T-helper 2 cell treated with Interferon-gamma antibody and Interleukin-4, amounts not matched to agents 5 μg/mL and 100 μg/mL, for 36 hours (primary cell): ENCODE results near the gene FAM3C.
"Not testable (repeated sequence)": the region's sequence is repeated elsewhere in the genome, so short reads cannot be mapped to it uniquely, and the experiment has no call there.

Experiments
- DNase-seq: peaks from one replicate; pipeline ENCODE4 v3.0.0; 2021; ENCODE audit warnings: low spot score
- H3K27ac Mint-ChIP-seq: one replicate; pipeline ENCODE4 v1.8.0; 2021; ENCODE audit warnings: mild to moderate bottlenecking, mixed read lengths
- H3K27me3 Mint-ChIP-seq: one replicate; pipeline ENCODE4 v1.8.0; 2021; ENCODE audit warnings: low read depth, mixed read lengths
- H3K36me3 Mint-ChIP-seq: one replicate; pipeline ENCODE4 v1.8.0; 2021; ENCODE audit warnings: low read depth, mixed read lengths
- H3K4me1 Mint-ChIP-seq: one replicate; pipeline ENCODE4 v1.8.0; 2021; ENCODE audit warnings: low read depth, mixed read lengths
- H3K4me3 Mint-ChIP-seq: one replicate; pipeline ENCODE4 v1.8.0; 2022; ENCODE audit warnings: mild to moderate bottlenecking, moderate library complexity, mixed read lengths
- H3K9me3 Mint-ChIP-seq: one replicate; pipeline ENCODE4 v1.8.0; 2021; ENCODE audit warnings: mixed read lengths

Gene FAM3C

DNA sequence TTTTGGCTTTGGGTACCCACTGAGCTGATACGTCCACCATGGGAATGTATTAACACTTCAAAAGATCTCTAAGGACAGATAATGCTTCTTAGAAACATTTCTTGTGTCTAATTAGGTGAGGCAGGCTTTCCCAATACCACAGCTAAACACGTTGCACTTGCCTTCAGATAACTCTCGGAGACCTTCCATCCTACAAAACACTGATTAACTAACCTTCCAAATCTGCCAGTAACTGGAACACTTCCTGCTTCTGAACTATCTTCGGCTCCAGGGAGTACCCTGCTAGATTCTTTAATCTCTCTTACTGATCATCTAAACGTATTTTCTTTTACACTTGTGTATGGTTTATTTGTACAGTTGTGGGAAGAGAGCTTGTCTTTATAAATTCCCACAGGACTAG, 68.4 kb downstream of the FAM3C start:
- no peak for DNase-seq
- H3K9me3 Mint-ChIP-seq = no peaks in the 10 kb centered on the region
- H3K4me3 Mint-ChIP-seq = no peak overlapping the region
- H3K4me1 Mint-ChIP-seq = peaks cover 15% of the 10 kb centered on the region
- no peak overlapping the region for H3K27ac Mint-ChIP-seq
- H3K27me3 Mint-ChIP-seq = peaks cover 66% of the 10 kb centered on the region
- no peaks in the 10 kb centered on the region for H3K36me3 Mint-ChIP-seq

DNA sequence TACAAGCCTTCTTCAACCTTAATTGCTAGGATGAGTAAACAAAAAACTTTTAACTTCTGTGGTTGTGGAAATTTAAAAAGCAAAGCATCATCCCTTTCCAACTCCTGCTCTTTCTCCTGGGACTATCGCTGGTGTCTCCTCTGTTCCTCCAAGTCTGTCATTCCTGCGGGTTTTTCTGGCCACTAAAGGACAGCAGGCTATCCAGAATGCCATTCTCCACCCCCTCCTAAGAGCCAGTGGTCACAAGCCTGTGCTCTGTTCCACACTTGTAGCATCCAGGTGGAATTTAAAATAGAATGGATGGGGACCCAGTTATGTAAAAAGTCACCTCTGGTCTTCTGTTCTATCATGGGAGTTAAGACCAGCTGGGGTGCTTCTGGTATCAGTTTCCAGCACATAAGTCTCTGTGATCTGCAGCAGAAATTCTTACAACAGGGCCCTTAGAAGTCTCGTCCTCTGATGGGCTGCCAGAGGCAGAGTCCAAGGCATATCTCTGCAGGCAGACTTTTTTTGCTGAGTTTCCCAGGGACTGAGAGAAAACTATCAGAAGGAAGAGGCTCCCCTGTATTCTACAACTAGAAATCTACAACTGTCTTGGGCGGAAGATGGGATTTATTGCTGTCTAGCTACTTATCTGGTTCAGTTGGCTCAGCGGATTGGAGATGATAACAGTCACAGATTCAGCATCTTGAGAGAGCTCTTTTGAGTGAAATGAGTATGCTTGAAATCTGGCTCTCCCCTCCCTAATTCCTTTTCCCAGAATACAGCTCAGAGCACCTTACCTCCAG, 72.4 kb downstream of the FAM3C start:
- Mint-ChIP-seq H3K4me1 (peaks cover 3% of the 10 kb centered on the region), H3K27me3 (peaks cover 40% of the 10 kb centered on the region), H3K36me3 (no peaks in the 10 kb centered on the region), H3K9me3 (no peaks in the 10 kb centered on the region), H3K4me3 (no peak overlapping the region), H3K27ac (no peak overlapping the region)
- no peak for DNase-seq

DNA sequence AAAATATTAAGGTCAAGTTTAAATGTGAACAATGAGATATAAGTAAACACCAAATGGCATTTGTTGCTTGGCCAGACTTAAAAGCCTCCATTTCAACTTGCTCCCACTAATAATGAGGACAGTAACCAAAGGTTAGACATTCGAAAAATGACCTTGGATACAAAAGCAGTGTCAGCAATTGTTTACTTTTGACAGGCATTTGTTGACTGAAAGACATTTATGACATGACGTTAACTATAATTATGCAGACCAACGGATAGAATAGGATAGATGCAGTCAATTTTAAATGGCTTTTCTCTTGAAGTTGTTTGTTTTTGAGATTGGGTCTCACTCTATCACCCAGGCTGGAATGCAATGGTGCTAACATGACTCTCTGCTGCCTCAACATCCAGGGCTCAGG, 73.6 kb downstream of the FAM3C start:
- no peak for DNase-seq
- H3K9me3 Mint-ChIP-seq = no peaks in the 10 kb centered on the region
- peaks cover 27% of the 10 kb centered on the region for H3K27me3 Mint-ChIP-seq
- no peak overlapping the region for H3K4me3 Mint-ChIP-seq
- no peaks in the 10 kb centered on the region for H3K4me1 Mint-ChIP-seq
- H3K36me3 Mint-ChIP-seq = no peaks in the 10 kb centered on the region
- H3K27ac Mint-ChIP-seq = no peak overlapping the region

DNA sequence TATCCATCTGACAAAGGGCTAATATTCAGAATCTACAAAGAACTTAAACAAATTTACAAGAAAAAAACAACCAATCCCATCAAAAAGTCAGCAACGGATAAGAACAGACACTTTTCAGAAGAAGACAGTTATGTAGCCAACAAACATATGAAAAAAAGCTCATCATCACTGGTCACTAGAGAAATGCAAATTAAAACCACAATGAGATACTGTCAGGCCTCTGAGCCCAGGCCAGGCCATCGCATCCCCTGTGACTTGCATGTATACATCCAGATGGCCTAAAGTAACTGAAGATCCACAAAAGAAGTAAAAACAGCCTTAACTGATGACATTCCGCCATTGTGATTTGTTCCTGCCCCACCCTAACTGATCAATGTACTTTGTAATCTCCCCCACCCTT, 80.9 kb downstream of the FAM3C start:
- not testable (repeated sequence) for DNase-seq, H3K36me3 Mint-ChIP-seq, H3K4me1 Mint-ChIP-seq, H3K27ac Mint-ChIP-seq, H3K9me3 Mint-ChIP-seq, H3K4me3 Mint-ChIP-seq
- H3K27me3 Mint-ChIP-seq = peaks cover 12% of the 10 kb centered on the region

DNA sequence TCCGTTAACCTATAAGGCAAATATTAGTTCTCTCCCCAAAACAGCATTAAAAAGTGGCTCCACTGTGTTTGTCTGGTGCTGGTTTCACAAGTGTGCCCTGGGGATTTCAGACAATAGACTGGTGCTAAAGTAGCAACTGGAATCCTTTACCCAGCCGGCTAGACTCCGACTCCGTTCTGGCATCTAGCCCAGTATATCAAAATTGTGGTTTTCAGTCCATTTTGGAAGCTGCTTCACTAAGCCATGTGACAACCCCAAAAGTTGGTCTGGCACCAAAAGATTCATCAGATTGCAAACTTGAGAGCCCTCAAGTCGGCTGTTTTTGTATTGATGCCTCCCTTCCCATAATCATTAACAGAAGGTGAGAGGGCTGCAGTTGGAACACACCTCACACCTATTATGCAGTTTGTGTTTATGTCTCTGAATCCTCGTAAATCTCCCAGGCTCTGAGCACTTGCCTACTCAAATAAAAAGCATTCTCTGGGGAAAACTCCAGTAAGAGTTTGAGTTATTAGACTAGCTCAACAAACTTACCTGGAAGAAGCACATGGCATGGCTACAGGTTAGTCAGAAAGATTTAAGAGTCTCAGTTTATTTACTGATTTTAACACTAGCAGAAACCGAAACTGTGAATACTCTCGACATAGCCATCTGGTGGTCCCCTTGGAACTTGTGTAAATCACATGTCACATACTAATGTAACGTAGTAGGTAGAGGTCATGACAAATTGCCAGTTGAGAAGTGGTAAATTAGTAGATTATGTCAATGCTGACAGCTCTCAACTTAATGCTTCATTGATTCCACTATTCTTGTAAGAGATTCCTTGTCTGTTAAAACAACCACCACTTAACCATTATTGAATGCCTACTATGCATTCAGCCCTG, 82.1 kb downstream of the FAM3C start:
- Mint-ChIP-seq H3K4me3 (no peak overlapping the region), H3K36me3 (no peaks in the 10 kb centered on the region), H3K27me3 (peaks cover 15% of the 10 kb centered on the region), H3K27ac (no peak overlapping the region), H3K4me1 (no peaks in the 10 kb centered on the region), H3K9me3 (no peaks in the 10 kb centered on the region)
- DNase-seq = no peak

DNA sequence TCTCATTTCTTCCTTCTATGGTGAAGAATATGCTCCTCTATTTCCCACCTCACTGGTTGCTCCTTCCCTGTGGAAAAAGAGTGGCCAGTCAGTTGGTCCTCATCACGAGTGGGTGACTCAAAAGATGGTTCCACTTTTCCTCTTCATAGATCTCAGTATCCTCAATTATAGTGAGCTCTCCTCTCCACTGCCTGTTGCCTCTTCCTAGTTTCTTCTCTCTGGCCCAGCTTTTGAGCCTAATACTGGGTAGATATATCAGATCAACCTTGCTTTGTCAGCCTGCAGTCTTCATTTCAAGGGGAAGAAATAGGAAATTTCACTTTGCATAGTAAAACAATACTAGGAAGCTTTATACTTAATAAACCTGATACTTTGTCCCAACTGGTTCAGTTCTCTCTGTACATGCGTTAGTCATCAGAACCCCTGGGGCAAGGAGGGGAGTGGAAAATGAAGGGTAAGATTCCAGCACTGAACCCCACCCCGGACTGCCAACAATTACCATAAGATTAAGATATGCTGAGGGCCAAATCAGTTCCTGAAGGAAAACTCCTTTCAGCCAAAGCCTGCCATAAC, 82.8 kb downstream of the FAM3C start:
- peaks cover 18% of the 10 kb centered on the region for H3K27me3 Mint-ChIP-seq
- H3K27ac Mint-ChIP-seq = no peak overlapping the region
- H3K9me3 Mint-ChIP-seq = no peaks in the 10 kb centered on the region
- no peak for DNase-seq
- no peaks in the 10 kb centered on the region for H3K4me1 Mint-ChIP-seq
- H3K36me3 Mint-ChIP-seq = no peaks in the 10 kb centered on the region
- H3K4me3 Mint-ChIP-seq = no peak overlapping the region

DNA sequence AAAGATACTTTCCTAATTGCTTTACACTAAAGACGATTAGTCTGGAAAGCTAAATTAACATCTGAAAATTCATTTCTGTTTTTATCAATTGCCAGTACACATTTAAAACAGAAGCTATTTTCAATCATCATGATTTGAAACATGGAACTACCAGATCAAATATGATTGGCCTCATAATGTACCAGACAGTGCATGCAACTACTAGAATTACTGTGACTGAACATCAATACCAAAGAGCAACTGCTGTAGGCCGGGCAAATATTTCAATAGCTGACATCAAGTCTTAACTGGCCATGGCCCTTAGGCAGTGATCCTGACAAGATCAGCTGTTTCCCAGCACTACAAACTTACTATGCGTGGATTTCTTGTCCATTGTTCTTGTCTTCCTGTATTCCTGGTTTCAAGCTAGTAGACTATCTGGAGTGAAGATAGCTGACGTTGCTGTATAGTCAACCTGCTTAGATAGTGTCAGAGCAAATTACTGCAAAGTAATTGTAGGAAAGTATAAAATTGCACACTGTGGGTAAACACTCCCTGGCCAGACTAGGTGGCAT, 89.0 kb downstream of the FAM3C start:
- Mint-ChIP-seq H3K9me3 (no peaks in the 10 kb centered on the region), H3K36me3 (no peaks in the 10 kb centered on the region), H3K4me3 (no peak overlapping the region), H3K4me1 (peaks cover 2% of the 10 kb centered on the region), H3K27me3 (peaks cover 8% of the 10 kb centered on the region), H3K27ac (no peak overlapping the region)
- no peak for DNase-seq

DNA sequence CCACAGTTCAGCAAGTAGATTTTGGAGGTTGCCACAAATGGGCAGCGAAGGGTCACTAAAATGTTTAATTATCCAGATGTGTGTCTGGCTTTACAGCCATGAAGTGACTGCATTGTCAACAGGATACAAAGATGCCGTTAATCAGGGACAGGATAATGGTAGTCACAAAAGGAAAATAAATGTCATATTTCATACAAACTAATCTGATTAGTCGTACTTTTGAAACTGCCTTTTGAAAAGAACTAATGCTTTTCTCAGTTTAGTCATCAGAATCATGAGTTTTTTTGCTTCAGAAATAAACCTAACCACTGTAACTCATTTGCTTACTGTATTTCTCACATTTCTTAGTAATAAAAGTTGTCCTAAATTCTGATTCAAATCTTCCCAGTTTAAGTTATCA, 89.5 kb downstream of the FAM3C start:
- H3K36me3 Mint-ChIP-seq = no peaks in the 10 kb centered on the region
- no peak for DNase-seq
- no peak overlapping the region for H3K27ac Mint-ChIP-seq
- peaks cover 5% of the 10 kb centered on the region for H3K27me3 Mint-ChIP-seq
- H3K4me3 Mint-ChIP-seq = no peak overlapping the region
- H3K4me1 Mint-ChIP-seq = peaks cover 2% of the 10 kb centered on the region
- no peaks in the 10 kb centered on the region for H3K9me3 Mint-ChIP-seq

DNA sequence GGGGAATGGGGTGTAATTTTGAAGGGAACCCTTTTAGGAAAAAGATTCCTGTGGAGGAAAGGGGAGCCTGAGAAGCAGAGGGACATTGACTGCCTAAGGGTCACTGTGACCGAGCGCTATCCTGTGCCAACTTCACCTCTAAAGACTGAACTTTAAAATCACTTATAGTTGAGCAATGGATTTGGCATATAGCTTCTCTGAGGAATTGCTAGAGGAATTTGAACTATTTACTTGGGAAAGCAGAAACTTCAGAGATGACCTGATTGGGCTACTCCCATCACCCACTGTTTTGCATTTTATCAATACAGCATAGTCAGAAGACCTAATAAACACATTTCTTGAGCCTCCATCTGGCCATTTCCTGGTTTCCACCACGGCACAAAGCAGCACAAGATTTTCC, 91.0 kb downstream of the FAM3C start:
- no peaks in the 10 kb centered on the region for H3K36me3 Mint-ChIP-seq
- no peak for DNase-seq
- H3K4me3 Mint-ChIP-seq = no peak overlapping the region
- no peaks in the 10 kb centered on the region for H3K9me3 Mint-ChIP-seq
- no peak overlapping the region for H3K27ac Mint-ChIP-seq
- peaks cover 2% of the 10 kb centered on the region for H3K4me1 Mint-ChIP-seq
- peaks cover 8% of the 10 kb centered on the region for H3K27me3 Mint-ChIP-seq

DNA sequence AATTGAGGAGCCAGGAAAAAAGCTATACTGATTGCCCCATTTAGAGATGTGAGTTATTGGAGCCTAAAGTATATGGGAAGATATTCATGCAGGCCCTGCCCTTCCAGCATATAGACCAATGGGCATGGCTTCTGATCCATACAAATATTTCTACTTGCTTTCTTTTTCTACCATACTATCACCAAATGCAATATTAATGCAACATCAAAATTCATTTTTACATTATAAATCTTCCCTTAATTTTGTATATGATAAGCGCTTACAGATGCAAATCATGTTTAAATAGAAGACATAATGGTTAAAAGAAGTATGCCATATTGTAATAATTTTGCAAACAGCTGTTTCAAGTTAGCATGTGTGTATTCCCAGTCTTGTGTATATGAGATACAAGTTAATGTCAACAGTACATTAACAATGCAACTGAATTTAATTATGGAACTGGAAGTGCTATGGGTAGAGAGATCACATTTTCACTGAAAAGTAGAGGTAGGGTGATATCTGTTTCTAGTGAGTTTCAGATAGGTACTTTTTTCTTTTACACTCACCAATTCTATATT, 91.9 kb downstream of the FAM3C start:
- H3K27ac Mint-ChIP-seq = no peak overlapping the region
- DNase-seq = no peak
- no peaks in the 10 kb centered on the region for H3K36me3 Mint-ChIP-seq
- H3K4me3 Mint-ChIP-seq = no peak overlapping the region
- no peaks in the 10 kb centered on the region for H3K9me3 Mint-ChIP-seq
- H3K27me3 Mint-ChIP-seq = peaks cover 5% of the 10 kb centered on the region
- H3K4me1 Mint-ChIP-seq = peaks cover 2% of the 10 kb centered on the region

DNA sequence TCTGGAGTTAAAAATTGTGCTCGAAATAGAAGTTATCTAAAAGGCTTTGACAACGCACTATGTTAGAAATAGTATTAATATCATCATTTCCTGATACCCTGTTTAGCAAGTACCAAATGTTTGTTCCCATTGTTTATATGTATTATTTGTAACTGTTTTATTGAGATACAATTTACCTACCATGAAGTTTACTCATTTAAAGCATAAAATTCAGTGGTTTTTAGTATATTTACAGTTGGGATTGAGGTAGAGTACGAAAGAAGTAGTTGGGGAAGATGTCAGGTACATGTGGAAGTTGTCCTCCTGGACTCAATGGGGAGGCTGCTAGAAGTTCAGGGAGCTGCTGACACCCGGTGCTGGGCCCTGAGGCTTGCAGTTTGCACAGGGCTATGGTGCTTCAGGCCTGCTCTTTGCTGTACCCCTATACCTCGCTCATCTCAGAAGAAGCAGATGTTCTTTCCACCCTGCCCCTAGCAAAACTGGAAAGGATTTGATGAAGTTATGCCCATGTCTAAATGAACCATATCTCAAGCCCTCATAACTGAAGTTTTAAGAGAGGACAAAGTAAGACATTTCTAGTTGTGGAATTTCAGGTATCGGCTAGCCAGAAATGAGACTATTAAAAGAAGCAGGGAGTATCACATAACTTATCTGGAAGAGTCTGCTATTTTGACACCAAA, 92.5 kb downstream of the FAM3C start:
- Mint-ChIP-seq H3K36me3 (no peaks in the 10 kb centered on the region), H3K27ac (no peak overlapping the region), H3K4me1 (peaks cover 2% of the 10 kb centered on the region), H3K27me3 (peaks cover 4% of the 10 kb centered on the region), H3K9me3 (no peaks in the 10 kb centered on the region), H3K4me3 (no peak overlapping the region)
- no peak for DNase-seq

DNA sequence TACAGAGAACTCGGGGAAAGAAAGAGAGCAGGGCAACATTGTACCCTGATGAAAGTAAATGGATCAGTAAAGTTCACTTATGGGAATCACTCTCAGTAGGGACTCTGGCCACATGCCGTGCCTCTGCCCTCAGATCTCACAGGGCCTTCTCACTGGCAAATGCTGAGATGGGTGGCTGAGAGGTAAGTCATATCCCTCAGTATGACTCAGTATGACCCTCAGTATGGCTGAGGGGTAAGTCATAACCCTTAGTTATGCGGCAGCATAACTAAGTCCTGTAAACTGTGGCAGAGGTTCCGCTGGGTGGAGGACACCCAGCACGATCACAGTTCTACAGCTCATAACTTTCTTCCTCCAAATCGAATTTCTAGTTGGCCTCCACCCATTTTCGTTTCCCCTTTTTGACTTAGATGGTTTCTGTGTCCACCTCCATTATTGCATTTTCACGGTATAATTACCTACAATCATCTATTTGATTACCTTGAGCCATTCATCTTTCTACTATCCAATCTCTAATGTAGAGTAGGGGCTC, 93.8 kb downstream of the FAM3C start:
- Mint-ChIP-seq H3K36me3 (no peaks in the 10 kb centered on the region), H3K27me3 (peaks cover 4% of the 10 kb centered on the region), H3K9me3 (no peaks in the 10 kb centered on the region), H3K4me1 (peaks cover 2% of the 10 kb centered on the region), H3K4me3 (no peak overlapping the region), H3K27ac (no peak overlapping the region)
- DNase-seq = no peak

DNA sequence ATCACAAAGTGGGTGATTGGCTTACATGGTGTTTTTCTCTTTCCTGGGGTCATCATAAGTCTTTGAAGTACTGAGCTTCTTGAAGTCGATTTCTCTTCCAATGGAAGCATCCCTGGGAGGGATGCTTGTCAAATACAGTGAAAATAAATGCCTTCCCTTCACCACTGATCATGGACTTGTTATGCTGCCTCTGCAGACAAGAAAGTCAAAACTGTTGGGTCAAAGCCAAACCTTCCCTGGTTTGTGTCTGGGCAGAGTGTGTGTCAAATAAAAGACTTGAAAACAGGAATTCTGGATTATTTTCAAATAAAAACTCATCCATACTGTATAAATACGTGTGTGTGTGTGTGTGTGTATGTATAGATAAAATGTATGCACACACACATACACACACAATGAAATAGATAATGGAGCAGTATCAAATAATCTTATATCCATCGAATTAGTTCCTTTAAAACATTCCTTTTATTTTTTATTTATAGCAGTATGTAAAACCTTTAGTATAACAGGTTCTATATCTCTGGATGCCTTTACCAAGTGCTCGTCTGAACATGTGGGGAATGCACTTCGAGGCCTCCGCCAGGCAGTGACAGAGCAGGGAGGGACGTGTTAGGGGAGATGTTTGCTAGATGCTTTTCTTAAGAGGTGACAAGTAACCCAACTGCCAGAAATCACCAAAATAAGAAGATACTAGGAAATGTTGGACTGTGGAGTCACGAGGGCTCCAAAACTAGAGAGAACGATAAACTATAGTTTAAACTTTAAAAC, 94.5 kb downstream of the FAM3C start:
- H3K27ac Mint-ChIP-seq = no peak overlapping the region
- H3K9me3 Mint-ChIP-seq = no peaks in the 10 kb centered on the region
- H3K4me3 Mint-ChIP-seq = no peak overlapping the region
- DNase-seq = no peak
- H3K27me3 Mint-ChIP-seq = peaks cover 4% of the 10 kb centered on the region
- H3K36me3 Mint-ChIP-seq = no peaks in the 10 kb centered on the region
- H3K4me1 Mint-ChIP-seq = peaks cover 2% of the 10 kb centered on the region
